GM19372 (cell line): ENCODE data around the gene ZNF594.
"Not testable (repeated sequence)": the region's sequence is repeated elsewhere in the genome, so short reads cannot be mapped to it uniquely, and the experiment has no call there.

ENCODE experiments used
- ATAC-seq: cut with Tn5 transposase; IDR thresholded peaks from one replicate; pipeline ENCODE4 v1.9.1; 2021; ENCODE audit warnings: mild to moderate bottlenecking, low read depth, moderate library complexity; ENCODE audit not compliant: unreplicated experiment

Gene ZNF594

DNA sequence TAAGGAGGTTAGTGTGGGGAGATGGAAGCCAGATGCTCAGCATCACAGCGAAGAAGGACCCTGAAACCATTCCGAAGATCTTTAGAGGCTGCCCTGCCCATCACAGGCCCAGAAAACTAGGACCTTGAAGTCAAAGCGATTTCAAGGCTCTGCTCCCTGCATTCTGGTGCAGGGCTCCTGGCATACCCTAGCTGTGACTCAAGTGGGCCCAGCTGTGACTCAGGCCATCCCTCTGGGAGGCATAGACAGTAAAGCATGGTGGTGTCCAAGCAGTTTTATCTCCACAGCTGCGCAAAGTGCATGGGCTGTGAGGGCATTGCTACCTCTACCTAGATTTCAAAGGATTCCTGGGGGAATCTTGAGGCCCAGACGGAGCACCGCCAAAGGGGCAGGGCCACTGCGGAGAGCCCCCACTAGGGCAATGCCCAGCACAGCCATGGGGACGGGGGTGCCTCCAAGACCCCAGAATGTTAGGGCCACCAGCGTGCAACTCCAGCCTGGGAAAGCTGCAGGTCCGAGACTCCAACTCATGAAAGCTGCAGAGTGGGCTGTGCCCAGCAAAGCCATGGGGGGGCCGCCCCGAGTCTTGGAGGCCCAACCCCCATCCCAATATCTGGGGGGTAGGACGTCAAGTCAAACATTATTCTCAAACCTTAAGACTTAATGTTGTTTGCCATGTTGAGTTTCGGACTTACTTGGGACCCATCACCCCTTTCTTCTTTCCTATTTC, 11.7 kb upstream of the ZNF594 start:
- no peak for ATAC-seq

- ATAC-seq, result no peak
These were observed 9.3 kb upstream of the ZNF594 start for GRCh38 chr17:5201011-5201410.

DNA sequence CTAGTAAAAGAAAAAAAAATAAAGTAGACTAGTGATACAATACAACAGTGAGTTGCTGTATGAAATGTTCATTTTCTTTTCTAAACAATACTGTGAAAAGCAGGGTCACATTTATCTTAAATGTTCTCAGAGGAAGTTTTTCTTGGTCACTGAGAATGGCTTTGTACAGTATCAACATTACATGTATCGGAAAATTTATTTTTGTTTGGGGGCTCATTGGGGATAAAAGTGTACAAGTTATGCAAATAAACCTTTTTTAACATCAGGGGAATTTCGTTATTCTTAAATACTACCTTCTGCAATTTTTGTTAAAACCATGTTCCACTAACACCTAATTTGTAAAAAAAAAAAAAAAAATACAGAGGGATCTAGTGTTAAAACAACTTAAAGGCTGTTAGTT, 8.7 kb upstream of the ZNF594 start:
- ATAC-seq, result no peak

DNA sequence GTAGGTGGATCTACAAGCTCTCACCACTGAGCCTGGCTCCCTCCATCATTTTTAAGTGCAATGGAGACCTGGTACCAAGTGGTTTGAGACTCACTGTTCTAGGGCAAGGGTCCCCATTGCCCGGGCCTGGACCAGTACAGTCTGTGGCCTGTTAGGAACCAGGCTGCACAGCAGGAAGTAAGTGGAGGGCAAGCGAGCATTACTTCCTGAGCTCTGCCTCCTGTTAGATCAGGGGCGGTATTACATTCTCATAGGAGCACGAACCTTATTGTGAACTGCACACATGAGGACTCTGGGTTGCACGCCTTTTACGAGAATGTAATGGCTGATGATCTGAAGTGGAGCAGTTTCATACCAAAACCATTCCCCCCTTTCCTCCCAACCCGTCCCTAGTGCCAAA, 6.8 kb upstream of the ZNF594 start:
- ATAC-seq, result no peak

DNA sequence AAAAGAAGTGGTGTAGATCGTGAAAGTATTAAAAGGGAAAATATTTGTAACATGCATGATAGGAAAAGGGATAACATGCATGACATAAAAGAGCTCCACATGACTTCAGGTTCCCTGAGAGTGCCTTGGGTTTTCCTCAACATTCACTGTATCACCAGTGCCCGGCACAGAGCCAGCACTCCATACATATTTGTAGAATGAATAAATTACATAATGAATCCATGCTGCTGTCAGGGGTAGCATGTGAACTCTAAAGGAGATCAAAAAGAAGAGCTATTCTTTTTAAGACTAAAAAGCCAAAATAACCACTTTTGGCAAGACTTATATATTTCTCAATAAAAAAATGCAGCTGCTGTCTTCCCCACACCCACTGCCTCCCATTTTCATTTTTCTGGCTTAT, 2.7 kb upstream of the ZNF594 start:
- ATAC-seq, result no peak

DNA sequence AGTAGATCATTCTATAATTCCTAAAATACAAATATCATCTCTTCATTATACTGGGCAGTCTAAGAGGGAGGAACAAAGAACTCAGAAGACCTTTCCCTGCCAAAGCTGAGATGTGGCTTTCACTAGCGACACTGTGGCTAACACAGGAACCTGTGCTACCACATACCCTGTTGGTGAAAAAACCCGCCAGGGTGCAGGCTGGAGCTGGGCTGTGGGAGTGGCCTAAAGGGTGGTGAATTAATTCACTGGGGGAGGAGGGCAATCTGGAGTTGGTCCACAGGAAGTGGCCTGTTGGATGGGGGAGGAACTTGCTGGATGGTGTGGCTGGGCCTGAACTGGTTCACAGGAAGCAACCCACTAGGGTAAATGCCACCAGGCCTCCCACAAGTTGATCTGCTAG, 7.4 kb downstream of the ZNF594 start:
- no peak for ATAC-seq

- ATAC-seq, result no peak
These were observed 8.3 kb downstream of the ZNF594 start for GRCh38 chr17:5183410-5183793.

- ATAC-seq, result no peak
These were observed 8.9 kb downstream of the ZNF594 start for GRCh38 chr17:5182597-5183409.

DNA sequence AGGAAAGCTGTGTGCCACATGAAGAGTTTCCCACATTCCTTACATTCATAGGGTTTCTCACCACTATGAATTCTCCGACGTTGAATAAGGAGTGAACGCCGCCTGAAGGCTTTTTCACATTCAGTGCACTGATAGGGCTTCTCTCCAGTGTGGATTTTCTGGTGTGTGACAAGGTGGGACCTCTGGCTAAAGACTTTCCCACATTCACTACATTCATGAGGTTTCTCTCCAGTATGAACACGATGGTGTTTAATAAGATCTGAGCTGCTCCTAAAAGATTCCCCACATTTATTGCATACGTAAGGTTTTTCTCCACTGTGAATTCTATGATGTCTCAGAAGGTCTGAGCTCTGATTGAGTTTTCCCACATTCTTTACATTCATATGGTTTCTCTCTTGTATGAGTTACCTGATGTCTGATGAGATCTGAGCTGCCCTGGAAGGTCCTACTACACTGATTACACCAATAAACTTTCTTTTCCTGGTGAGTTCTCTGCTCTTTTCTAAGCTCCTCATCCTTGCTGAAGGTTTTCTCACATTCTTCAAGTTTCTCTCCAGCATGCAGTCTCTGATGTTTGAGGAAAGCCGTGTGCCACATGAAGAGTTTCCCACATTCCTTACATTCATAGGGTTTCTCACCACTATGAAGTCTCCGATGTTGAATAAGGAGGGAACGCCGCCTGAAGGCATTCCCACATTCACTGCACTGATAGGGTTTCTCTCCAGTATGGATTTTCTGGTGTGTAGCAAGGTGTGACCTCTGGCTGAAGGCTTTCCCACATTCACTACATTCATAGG, 10.0 kb downstream of the ZNF594 start:
- no peak for ATAC-seq

GRCh38 chr17:5179003-5179402, 12.7 kb downstream of the ZNF594 start:
- no peak for ATAC-seq

- not testable (repeated sequence) for ATAC-seq
These were observed 16.6 kb downstream of the ZNF594 start for GRCh38 chr17:5175027-5175426.

GRCh38 chr17:5165791-5166564, 25.7 kb downstream of the ZNF594 start:
- ATAC-seq, result not testable (repeated sequence)

DNA sequence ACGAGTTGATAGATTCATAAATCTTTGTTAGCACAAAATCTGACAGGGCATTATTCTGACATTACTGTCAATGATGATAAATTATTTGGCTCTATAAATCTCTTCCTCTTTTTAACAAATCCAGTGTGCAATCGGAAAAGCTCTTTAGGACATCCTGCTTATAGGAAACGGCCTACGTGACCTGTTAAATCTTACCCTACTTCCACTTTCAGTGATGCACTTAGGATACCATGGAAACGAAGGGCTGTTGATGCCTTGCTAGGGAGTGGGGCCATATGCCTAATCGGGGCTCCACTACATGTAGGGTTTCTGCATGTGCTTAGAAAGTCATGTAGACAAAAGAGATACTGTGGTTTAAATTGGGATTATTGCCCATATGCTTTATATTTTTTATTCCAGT, 27.2 kb downstream of the ZNF594 start:
- ATAC-seq, result no peak

- not testable (repeated sequence) for ATAC-seq
These were observed 29.9 kb downstream of the ZNF594 start for GRCh38 chr17:5161793-5162192.

GRCh38 chr17:5160702-5161101, 31.0 kb downstream of the ZNF594 start:
- not testable (repeated sequence) for ATAC-seq

GRCh38 chr17:5146122-5146521, 45.5 kb downstream of the ZNF594 start:
- not testable (repeated sequence) for ATAC-seq

- not testable (repeated sequence) for ATAC-seq
These were observed 48.8 kb downstream of the ZNF594 start for GRCh38 chr17:5142877-5143276.

DNA sequence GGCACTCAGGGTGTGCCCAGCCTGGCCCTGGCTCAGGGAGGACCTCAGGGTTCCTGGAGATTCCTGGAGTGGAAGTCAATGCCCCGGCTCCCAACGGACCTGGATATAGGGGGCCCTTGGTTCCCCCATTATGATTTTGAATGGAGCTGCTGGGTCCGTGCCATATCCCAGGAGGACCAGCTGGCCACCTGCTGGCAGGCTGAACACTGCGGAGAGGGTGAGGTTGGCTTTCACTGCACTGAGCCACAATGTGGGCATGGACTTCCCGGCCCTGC, 52.3 kb downstream of the ZNF594 start:
- ATAC-seq, result no peak

- ATAC-seq, result no peak
These were observed 52.8 kb downstream of the ZNF594 start for GRCh38 chr17:5138616-5139457.

DNA sequence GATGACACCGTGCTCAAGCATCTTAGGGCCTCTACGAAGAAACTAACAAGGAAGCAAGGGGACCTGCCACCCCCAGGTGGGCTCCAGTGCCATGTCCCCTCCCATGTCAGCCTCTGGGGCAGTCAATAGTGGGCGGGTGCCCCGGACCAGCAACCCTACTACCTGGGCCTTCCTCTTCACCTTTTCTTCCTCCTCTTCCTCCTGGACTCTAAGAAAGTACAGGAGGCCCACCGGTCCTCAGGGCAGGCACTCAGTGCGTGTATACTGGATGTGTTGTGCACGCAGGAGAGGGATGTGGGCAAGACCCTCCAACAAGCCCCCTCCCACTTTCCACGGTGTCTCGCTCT, 53.5 kb downstream of the ZNF594 start:
- ATAC-seq, result not testable (repeated sequence)
